Measurements from ENCODE around the gene MZF1. TPM values are rescaled to one million over a fixed set of nuclear protein-coding genes. Genes with fewer than 3 reads are reported as not detected.
A peak's percentile ranks its signal among the peaks of the same experiment; 100 is the strongest.

The MZF1 gene
- total and polyA plus RNA-seq, 9 of the 15 experiments (the other 6 are each of a cell fraction or from before 2014, with no cell fraction given): 0.31 to 29.3 (median 11.5) TPM

DNA sequence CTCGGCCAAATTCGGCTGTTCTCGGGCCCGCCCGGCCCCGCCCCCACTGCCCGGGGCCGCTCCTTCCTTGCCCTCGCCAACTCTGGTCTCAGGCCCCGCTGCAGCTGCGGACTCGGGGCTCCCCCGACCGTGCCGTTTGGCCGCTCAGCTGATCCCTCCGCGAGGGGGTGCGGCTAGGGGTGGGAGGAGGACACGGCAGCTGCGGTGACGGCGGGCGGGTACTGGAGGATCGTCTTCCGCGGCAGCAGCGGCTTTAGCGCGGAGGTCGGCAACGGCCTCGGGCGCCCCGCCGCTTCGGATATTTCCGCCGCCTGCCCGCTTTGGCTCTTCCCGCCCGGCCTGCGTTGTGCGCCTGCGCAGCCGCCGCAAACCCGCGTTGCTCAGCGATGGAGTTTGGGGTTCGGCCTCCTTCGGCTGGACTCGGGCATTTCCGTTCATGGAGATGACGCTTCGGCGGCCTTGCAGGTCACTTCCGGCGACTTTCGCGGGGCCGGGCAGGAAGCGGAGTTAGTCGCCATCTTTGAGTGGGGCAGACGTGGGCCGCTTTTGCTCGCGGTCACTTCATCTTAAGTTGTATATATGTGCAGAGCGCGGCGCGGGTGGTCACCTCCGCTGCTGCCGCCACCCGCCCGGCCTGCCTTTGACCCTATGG, 14.4 kb downstream of the MZF1 start (continued):
- TF ChIP-seq, protein P1, sequence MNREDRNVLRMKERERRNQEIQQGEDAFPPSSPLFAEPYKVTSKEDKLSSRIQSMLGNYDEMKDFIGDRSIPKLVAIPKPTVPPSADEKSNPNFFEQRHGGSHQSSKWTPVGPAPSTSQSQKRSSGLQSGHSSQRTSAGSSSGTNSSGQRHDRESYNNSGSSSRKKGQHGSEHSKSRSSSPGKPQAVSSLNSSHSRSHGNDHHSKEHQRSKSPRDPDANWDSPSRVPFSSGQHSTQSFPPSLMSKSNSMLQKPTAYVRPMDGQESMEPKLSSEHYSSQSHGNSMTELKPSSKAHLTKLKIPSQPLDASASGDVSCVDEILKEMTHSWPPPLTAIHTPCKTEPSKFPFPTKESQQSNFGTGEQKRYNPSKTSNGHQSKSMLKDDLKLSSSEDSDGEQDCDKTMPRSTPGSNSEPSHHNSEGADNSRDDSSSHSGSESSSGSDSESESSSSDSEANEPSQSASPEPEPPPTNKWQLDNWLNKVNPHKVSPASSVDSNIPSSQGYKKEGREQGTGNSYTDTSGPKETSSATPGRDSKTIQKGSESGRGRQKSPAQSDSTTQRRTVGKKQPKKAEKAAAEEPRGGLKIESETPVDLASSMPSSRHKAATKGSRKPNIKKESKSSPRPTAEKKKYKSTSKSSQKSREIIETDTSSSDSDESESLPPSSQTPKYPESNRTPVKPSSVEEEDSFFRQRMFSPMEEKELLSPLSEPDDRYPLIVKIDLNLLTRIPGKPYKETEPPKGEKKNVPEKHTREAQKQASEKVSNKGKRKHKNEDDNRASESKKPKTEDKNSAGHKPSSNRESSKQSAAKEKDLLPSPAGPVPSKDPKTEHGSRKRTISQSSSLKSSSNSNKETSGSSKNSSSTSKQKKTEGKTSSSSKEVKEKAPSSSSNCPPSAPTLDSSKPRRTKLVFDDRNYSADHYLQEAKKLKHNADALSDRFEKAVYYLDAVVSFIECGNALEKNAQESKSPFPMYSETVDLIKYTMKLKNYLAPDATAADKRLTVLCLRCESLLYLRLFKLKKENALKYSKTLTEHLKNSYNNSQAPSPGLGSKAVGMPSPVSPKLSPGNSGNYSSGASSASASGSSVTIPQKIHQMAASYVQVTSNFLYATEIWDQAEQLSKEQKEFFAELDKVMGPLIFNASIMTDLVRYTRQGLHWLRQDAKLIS (CRISPR knock-in tag; IDR thresholded peaks at IDR 0.05): 0 out of 2 replicates have a peak, but pooled peaks have one; percentile 6
- TF ChIP-seq STAT5B (CRISPR knock-in tag; IDR thresholded peaks at IDR 0.05) (no peak), ARNT (IDR thresholded peaks at IDR 0.05) (no peak), ASH1L (IDR thresholded peaks at IDR 0.05; ENCODE audit: borderline replicate concordance, low read depth, partially characterized antibody) (no peak), CBFA2T2 (conservative IDR thresholded peaks at IDR 0.05) (no peak), ZNF3 (CRISPR knock-in tag; IDR thresholded peaks at IDR 0.05) (no peak), IFI16 (CRISPR knock-in tag; IDR thresholded peaks at IDR 0.05) (no peak), TFE3 (CRISPR knock-in tag; IDR thresholded peaks at IDR 0.05) (no peak), ZNF57 (CRISPR knock-in tag; IDR thresholded peaks at IDR 0.05) (no peak), ZZZ3 (IDR thresholded peaks at IDR 0.05) (no peak), ZFP36 (IDR thresholded peaks at IDR 0.05; ENCODE audit: low read depth, low read length, partially characterized antibody) (no peak), POLR2G (IDR thresholded peaks at IDR 0.05; ENCODE audit: low read depth, low read length) (peak; percentile 86), PPARD (CRISPR knock-in tag; IDR thresholded peaks at IDR 0.05) (no peak)
- TF ChIP-seq, protein P2, sequence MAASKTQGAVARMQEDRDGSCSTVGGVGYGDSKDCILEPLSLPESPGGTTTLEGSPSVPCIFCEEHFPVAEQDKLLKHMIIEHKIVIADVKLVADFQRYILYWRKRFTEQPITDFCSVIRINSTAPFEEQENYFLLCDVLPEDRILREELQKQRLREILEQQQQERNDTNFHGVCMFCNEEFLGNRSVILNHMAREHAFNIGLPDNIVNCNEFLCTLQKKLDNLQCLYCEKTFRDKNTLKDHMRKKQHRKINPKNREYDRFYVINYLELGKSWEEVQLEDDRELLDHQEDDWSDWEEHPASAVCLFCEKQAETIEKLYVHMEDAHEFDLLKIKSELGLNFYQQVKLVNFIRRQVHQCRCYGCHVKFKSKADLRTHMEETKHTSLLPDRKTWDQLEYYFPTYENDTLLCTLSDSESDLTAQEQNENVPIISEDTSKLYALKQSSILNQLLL (CRISPR knock-in tag; IDR thresholded peaks at IDR 0.05; ENCODE audit: borderline replicate concordance): no peak
- TF ChIP-seq, protein P3, sequence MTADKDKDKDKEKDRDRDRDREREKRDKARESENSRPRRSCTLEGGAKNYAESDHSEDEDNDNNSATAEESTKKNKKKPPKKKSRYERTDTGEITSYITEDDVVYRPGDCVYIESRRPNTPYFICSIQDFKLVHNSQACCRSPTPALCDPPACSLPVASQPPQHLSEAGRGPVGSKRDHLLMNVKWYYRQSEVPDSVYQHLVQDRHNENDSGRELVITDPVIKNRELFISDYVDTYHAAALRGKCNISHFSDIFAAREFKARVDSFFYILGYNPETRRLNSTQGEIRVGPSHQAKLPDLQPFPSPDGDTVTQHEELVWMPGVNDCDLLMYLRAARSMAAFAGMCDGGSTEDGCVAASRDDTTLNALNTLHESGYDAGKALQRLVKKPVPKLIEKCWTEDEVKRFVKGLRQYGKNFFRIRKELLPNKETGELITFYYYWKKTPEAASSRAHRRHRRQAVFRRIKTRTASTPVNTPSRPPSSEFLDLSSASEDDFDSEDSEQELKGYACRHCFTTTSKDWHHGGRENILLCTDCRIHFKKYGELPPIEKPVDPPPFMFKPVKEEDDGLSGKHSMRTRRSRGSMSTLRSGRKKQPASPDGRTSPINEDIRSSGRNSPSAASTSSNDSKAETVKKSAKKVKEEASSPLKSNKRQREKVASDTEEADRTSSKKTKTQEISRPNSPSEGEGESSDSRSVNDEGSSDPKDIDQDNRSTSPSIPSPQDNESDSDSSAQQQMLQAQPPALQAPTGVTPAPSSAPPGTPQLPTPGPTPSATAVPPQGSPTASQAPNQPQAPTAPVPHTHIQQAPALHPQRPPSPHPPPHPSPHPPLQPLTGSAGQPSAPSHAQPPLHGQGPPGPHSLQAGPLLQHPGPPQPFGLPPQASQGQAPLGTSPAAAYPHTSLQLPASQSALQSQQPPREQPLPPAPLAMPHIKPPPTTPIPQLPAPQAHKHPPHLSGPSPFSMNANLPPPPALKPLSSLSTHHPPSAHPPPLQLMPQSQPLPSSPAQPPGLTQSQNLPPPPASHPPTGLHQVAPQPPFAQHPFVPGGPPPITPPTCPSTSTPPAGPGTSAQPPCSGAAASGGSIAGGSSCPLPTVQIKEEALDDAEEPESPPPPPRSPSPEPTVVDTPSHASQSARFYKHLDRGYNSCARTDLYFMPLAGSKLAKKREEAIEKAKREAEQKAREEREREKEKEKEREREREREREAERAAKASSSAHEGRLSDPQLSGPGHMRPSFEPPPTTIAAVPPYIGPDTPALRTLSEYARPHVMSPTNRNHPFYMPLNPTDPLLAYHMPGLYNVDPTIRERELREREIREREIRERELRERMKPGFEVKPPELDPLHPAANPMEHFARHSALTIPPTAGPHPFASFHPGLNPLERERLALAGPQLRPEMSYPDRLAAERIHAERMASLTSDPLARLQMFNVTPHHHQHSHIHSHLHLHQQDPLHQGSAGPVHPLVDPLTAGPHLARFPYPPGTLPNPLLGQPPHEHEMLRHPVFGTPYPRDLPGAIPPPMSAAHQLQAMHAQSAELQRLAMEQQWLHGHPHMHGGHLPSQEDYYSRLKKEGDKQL (CRISPR knock-in tag; IDR thresholded peaks at IDR 0.05; ENCODE audit: borderline replicate concordance): no peak

Data from K562 (cell line).